COLO829 (cell line): ENCODE results near the gene ANKLE2.

Experiments
- DNase-seq: peaks from one replicate; pipeline ENCODE4 v3.0.0; 2012; ENCODE audit warnings: low spot score

The ANKLE2 gene

GRCh38 chr12:132746613-132747012 is 15.0 kb downstream of the ANKLE2 start:
- no peak for DNase-seq

GRCh38 chr12:132743831-132744230 is 17.8 kb downstream of the ANKLE2 start:
- DNase-seq = no peak

- DNase-seq = no peak
Measured at GRCh38 chr12:132741620-132742019, 20.0 kb downstream of the ANKLE2 start.

- DNase-seq = no peak
Measured at GRCh38 chr12:132740652-132741051, 21.0 kb downstream of the ANKLE2 start.

GRCh38 chr12:132740313-132740646 is 21.4 kb downstream of the ANKLE2 start:
- DNase-seq = no peak

- no peak for DNase-seq
Measured at GRCh38 chr12:132739600-132740312, 21.9 kb downstream of the ANKLE2 start.

- DNase-seq = no peak
Measured at GRCh38 chr12:132736913-132737312, 24.7 kb downstream of the ANKLE2 start.

- DNase-seq = no peak
Measured at GRCh38 chr12:132736378-132736777, 25.3 kb downstream of the ANKLE2 start.

- DNase-seq = no peak
Measured at GRCh38 chr12:132735496-132735895, 26.1 kb downstream of the ANKLE2 start.

- no peak for DNase-seq
Measured at GRCh38 chr12:132734206-132734605, 27.4 kb downstream of the ANKLE2 start.

GRCh38 chr12:132731574-132731973 is 30.1 kb downstream of the ANKLE2 start:
- DNase-seq = no peak

GRCh38 chr12:132730353-132730752 is 31.3 kb downstream of the ANKLE2 start:
- no peak for DNase-seq

GRCh38 chr12:132729541-132730320 is 31.9 kb downstream of the ANKLE2 start:
- no peak for DNase-seq

GRCh38 chr12:132728502-132728901 is 33.1 kb downstream of the ANKLE2 start:
- DNase-seq = no peak

GRCh38 chr12:132727091-132727794 is 34.4 kb downstream of the ANKLE2 start:
- no peak for DNase-seq

- DNase-seq = no peak
Measured at GRCh38 chr12:132726386-132726785, 35.2 kb downstream of the ANKLE2 start.

- no peak for DNase-seq
Measured at GRCh38 chr12:132724506-132725241, 37.0 kb downstream of the ANKLE2 start.

GRCh38 chr12:132723764-132724140 is 37.9 kb downstream of the ANKLE2 start:
- DNase-seq = no peak

- no peak for DNase-seq
Measured at GRCh38 chr12:132723015-132723763, 38.4 kb downstream of the ANKLE2 start.

- DNase-seq = no peak
Measured at GRCh38 chr12:132720606-132721345, 40.9 kb downstream of the ANKLE2 start.

GRCh38 chr12:132719954-132720324 is 41.7 kb downstream of the ANKLE2 start:
- DNase-seq = no peak
